RCC 7860 (cell line): ENCODE measurements around the gene POLR2C.

Source experiments
- DNase-seq: peaks from one replicate; pipeline ENCODE4 v3.0.0-alpha.2; 2015; ENCODE audit warnings: low spot score
- FAIRE-seq: peaks from 2 replicates; lab custom pipeline; 2012; peaks lifted over from hg19 to GRCh38; lab: Jason Lieb, UNC

The POLR2C gene

GRCh38 chr16:57500578-57501111 lies 38.2 kb downstream of the POLR2C start:
- DNase-seq (no peak), FAIRE-seq (no peak)

- no peak for FAIRE-seq
Observed at GRCh38 chr16:57501492-57501891, 39.0 kb downstream of the POLR2C start.

GRCh38 chr16:57502048-57502775 lies 39.7 kb downstream of the POLR2C start:
- DNase-seq (no peak), FAIRE-seq (no peak)

More at GRCh38 chr16:57501492-57501891, 39.0 kb downstream of the POLR2C start:
- no peak for DNase-seq

GRCh38 chr16:57503366-57503765 lies 40.9 kb downstream of the POLR2C start:
- FAIRE-seq = no peak
- no peak for DNase-seq

- FAIRE-seq (no peak), DNase-seq (no peak)
Observed at GRCh38 chr16:57504001-57504400, 41.5 kb downstream of the POLR2C start.

- DNase-seq (no peak), FAIRE-seq (no peak)
Observed at GRCh38 chr16:57504491-57504890, 42.0 kb downstream of the POLR2C start.

GRCh38 chr16:57505169-57505568 lies 42.7 kb downstream of the POLR2C start:
- no peak for FAIRE-seq
- no peak for DNase-seq

GRCh38 chr16:57507136-57508034 lies 44.9 kb downstream of the POLR2C start:
- no peak for DNase-seq

GRCh38 chr16:57508035-57508425 lies 45.6 kb downstream of the POLR2C start:
- no peak for DNase-seq
- no peak for FAIRE-seq

More at GRCh38 chr16:57507136-57508034, 44.9 kb downstream of the POLR2C start:
- FAIRE-seq = no peak

- FAIRE-seq = no peak
- no peak for DNase-seq
Observed at GRCh38 chr16:57509231-57509923, 46.9 kb downstream of the POLR2C start.

GRCh38 chr16:57510016-57510871 lies 47.8 kb downstream of the POLR2C start:
- DNase-seq (no peak), FAIRE-seq (no peak)

- DNase-seq (no peak), FAIRE-seq (no peak)
Observed at GRCh38 chr16:57512296-57513001, 50.0 kb downstream of the POLR2C start.

- no peak for FAIRE-seq
- DNase-seq = peak; percentile 17
Observed at GRCh38 chr16:57513371-57514102, 51.1 kb downstream of the POLR2C start.

- no peak for DNase-seq
- FAIRE-seq = no peak
Observed at GRCh38 chr16:57514371-57514770, 51.9 kb downstream of the POLR2C start.

- DNase-seq (no peak), FAIRE-seq (no peak)
Observed at GRCh38 chr16:57514791-57515600, 52.5 kb downstream of the POLR2C start.

GRCh38 chr16:57516176-57516725 lies 53.8 kb downstream of the POLR2C start:
- DNase-seq (no peak), FAIRE-seq (no peak)

- DNase-seq (no peak), FAIRE-seq (no peak)
Observed at GRCh38 chr16:57516773-57517172, 54.3 kb downstream of the POLR2C start.
